SK-N-SH (cell line): ENCODE data around the gene TMEM212. TPM values are rescaled to one million over a fixed set of nuclear protein-coding genes. Genes with fewer than 3 reads are reported as not detected.
A peak's percentile ranks its signal among the peaks of the same experiment; 100 is the strongest.

Experiments used
- CTCF ChIA-PET: fragments of 300-600, 350-600 bp; formaldehyde crosslinking; extraction: SDS; loops from one replicate; lab custom pipeline; 2021; lab: Yijun Ruan, JAX
- POLR2A ChIA-PET: fragments of 350-600 bp; sonication (Branson Sonifier 250); formaldehyde crosslinking; extraction: SDS; loops from one replicate; lab custom pipeline; 2020; ENCODE audit warnings: antibody characterized with exemption, inconsistent platforms; lab: Yijun Ruan, JAX
- DNase-seq: peaks from one replicate; pipeline ENCODE4 v3.0.0; 2012
- H2AFZ ChIP-seq: fragments of 200-600 bp; sonication (generic); 2 replicates; pipeline ENCODE4 v1.8.1; 2016; ENCODE audit warnings: antibody characterized with exemption, mild to moderate bottlenecking, low read depth
- H3F3A ChIP-seq: fragments of 200-600 bp; sonication (generic); replicated peaks from 2 replicates; pipeline ENCODE3; 2016; ENCODE audit warnings: antibody characterized with exemption, mild to moderate bottlenecking; ENCODE audit not compliant: insufficient read depth
- H3K27ac ChIP-seq, 2 experiments: fragments of 200-500 bp in 1 of 2; fragments of 200-600 bp in 1 of 2; sonication (Bioruptor generic) in 1 of 2; sonication (generic), shearing (Covaris generic) in 1 of 2; 2 replicates each; pipeline versions ENCODE4 v1.5.1 to v1.6.1; 2014 to 2016; ENCODE audit warnings: low read depth in 2 of 2, inconsistent platforms in 1 of 2, low read length in 1 of 2, mild to moderate bottlenecking in 1 of 2, mixed read lengths in 1 of 2
- H3K27me3 ChIP-seq: fragments of 200-600 bp; sonication (generic), shearing (Covaris generic); 2 replicates; pipeline ENCODE4 v1.6.1; 2016; ENCODE audit warnings: mixed run types; ENCODE audit not compliant: insufficient read depth
- H3K36me3 ChIP-seq, 2 experiments: fragments of 200-500 bp in 1 of 2; fragments of 200-600 bp in 1 of 2; sonication (Bioruptor generic) in 1 of 2; sonication (generic) in 1 of 2; replicated peaks in 1 of 2; 2 replicates each; pipeline versions ENCODE3 to v1.5.1; 2014 to 2016; ENCODE audit warnings: low read length in 1 of 2, mild to moderate bottlenecking in 1 of 2; ENCODE audit not compliant: insufficient read depth in 2 of 2, control insufficient read depth in 1 of 2
- H3K4me1 ChIP-seq, 2 experiments: fragments of 200-500 bp in 1 of 2; fragments of 200-600 bp in 1 of 2; sonication (Bioruptor generic) in 1 of 2; sonication (generic), shearing (Covaris generic) in 1 of 2; 2 replicates each; pipeline versions ENCODE4 v1.5.1 to v1.6.1; 2014 to 2016; ENCODE audit warnings: low read depth in 1 of 2, low read length in 1 of 2, mixed run types in 1 of 2; ENCODE audit not compliant: insufficient read depth in 2 of 2, control insufficient read depth in 1 of 2
- H3K4me2 ChIP-seq: fragments of 200-600 bp; sonication (generic), shearing (Covaris generic); 2 replicates; pipeline ENCODE4 v1.6.1; 2017; ENCODE audit warnings: mixed run types
- H3K4me3 ChIP-seq, 2 experiments: fragments of 200-500 bp in 1 of 2; fragments of 200-600 bp in 1 of 2; sonication (Bioruptor generic) in 1 of 2; sonication (generic), shearing (Covaris generic) in 1 of 2; 2 replicates each; pipeline versions ENCODE4 v1.5.1 to v1.8.1; 2014 to 2016; ENCODE audit warnings: low read depth in 2 of 2, inconsistent platforms in 1 of 2, low read length in 1 of 2, mild to moderate bottlenecking in 1 of 2, mixed read lengths in 1 of 2, moderate library complexity in 1 of 2
- H3K79me2 ChIP-seq: fragments of 200-600 bp; sonication (generic); 2 replicates; pipeline ENCODE4 v1.8.1; 2017; ENCODE audit warnings: mild to moderate bottlenecking; ENCODE audit not compliant: insufficient read depth
- H3K9ac ChIP-seq: fragments of 200-600 bp; sonication (generic); 2 replicates; pipeline ENCODE4 v1.6.1; 2017; ENCODE audit warnings: mixed run types
- H3K9me2 ChIP-seq: fragments of 200-600 bp; sonication (generic); 2 replicates; pipeline ENCODE4 v1.6.1; 2017; ENCODE audit warnings: mixed run types
- H3K9me3 ChIP-seq: fragments of 200-600 bp; sonication (generic); 2 replicates; pipeline ENCODE4 v1.6.1; 2017; ENCODE audit warnings: mixed run types, mild to moderate bottlenecking, moderate library complexity
- H4K20me1 ChIP-seq: fragments of 200-600 bp; sonication (generic); 2 replicates; pipeline ENCODE4 v1.6.1; 2017; ENCODE audit warnings: mild to moderate bottlenecking, mixed run types; ENCODE audit not compliant: insufficient read depth
- CTCF ChIP-seq: fragments of 200-600 bp; sonication (generic); IDR thresholded peaks from 2 replicates; pipeline ENCODE4 v1.6.1; 2017; ENCODE audit warnings: antibody characterized with exemption, mild to moderate bottlenecking, moderate library complexity
- ELF1 ChIP-seq: IDR thresholded peaks from 2 replicates; pipeline ENCODE4 v1.4.0; 2012
- EP300 ChIP-seq, 2 experiments: IDR thresholded peaks; 2 replicates each; pipeline versions ENCODE4 v1.4.0 to v1.6.1; 2012; ENCODE audit warnings: borderline replicate concordance in 1 of 2, low read depth in 1 of 2, low read length in 1 of 2
- FOSL2 ChIP-seq: IDR thresholded peaks from 2 replicates; pipeline ENCODE4 v1.4.0; 2012; ENCODE audit warnings: low read depth, mild to moderate bottlenecking, moderate library complexity, borderline replicate concordance
- GABPA ChIP-seq: IDR thresholded peaks from 2 replicates; pipeline ENCODE4 v1.4.0; 2012; ENCODE audit warnings: low read depth, mild to moderate bottlenecking
- JUND ChIP-seq: IDR thresholded peaks from 2 replicates; pipeline ENCODE4 v1.4.0; 2012
- MEF2A ChIP-seq: IDR thresholded peaks from 2 replicates; pipeline ENCODE4 v1.4.0; 2012; ENCODE audit warnings: low read depth, borderline replicate concordance
- MXI1 ChIP-seq: IDR thresholded peaks from 2 replicates; pipeline ENCODE4 v1.6.1; 2012; ENCODE audit warnings: mild to moderate bottlenecking, low read depth, low read length, improper control_type of control experiment
- NFIC ChIP-seq: IDR thresholded peaks from 2 replicates; pipeline ENCODE4 v1.4.0; 2012; ENCODE audit warnings: borderline replicate concordance
- NRF1 ChIP-seq: IDR thresholded peaks from 2 replicates; pipeline ENCODE4 v1.6.1; 2012; ENCODE audit warnings: low read depth, mild to moderate bottlenecking, low read length
- POLR2AphosphoS5 ChIP-seq: IDR thresholded peaks from 2 replicates; pipeline ENCODE4 v1.6.1; 2012; ENCODE audit warnings: low read depth, low read length
- RAD21 ChIP-seq: IDR thresholded peaks from 2 replicates; pipeline ENCODE4 v1.6.1; 2012; ENCODE audit warnings: mild to moderate bottlenecking, low read length
- SIN3A ChIP-seq: IDR thresholded peaks from 2 replicates; pipeline ENCODE4 v1.6.1; 2012; ENCODE audit warnings: low read depth, mild to moderate bottlenecking, low read length, moderate library complexity, borderline replicate concordance
- SMC3 ChIP-seq: IDR thresholded peaks from 2 replicates; pipeline ENCODE4 v1.6.1; 2012; ENCODE audit warnings: low read depth, low read length, improper control_type of control experiment
- TAF1 ChIP-seq: IDR thresholded peaks from 2 replicates; pipeline ENCODE4 v1.6.1; 2012; ENCODE audit warnings: low read depth, mild to moderate bottlenecking, low read length, moderate library complexity, borderline replicate concordance
- TCF12 ChIP-seq: IDR thresholded peaks from 2 replicates; pipeline ENCODE4 v1.4.0; 2012
- TEAD4 ChIP-seq: IDR thresholded peaks from 2 replicates; pipeline ENCODE4 v1.4.0; 2012; ENCODE audit warnings: mild to moderate bottlenecking, borderline replicate concordance; ENCODE audit not compliant: insufficient read depth
- USF1 ChIP-seq: IDR thresholded peaks from 2 replicates; pipeline ENCODE4 v1.4.0; 2012; ENCODE audit warnings: low read depth, borderline replicate concordance
- USF2 ChIP-seq: fragments of 150-350 bp; IDR thresholded peaks from 2 replicates; pipeline ENCODE4 v1.6.1; 2017; ENCODE audit warnings: antibody characterized with exemption, low read length, low read depth, borderline replicate concordance
- WGBS: methylation state at CpG from one replicate; pipeline ENCODE4 v1.1.6; 2017; ENCODE audit warnings: low lambda C conversion rate; 5-methylcytosine and 5-hydroxymethylcytosine counted together
- polyA plus RNA-seq, 3 experiments: library from polyadenylated mRNA; depleted of rRNA; stranded (reverse); fragments of >200 nt; gene quantifications; 2 replicates each; pipeline ENCODE4 v1.2.3, GENCODE V29; 2012
- TF ChIP-seq, protein P1 (sequence below): IDR thresholded peaks from 2 replicates; pipeline ENCODE4; 2012
- TF ChIP-seq, protein P2 (sequence below): IDR thresholded peaks from 2 replicates; pipeline ENCODE4 v1.6.1; 2012; ENCODE audit warnings: mild to moderate bottlenecking, low read depth, low read length, moderate library complexity
- TF ChIP-seq, protein P3 (sequence below): IDR thresholded peaks from 2 replicates; pipeline ENCODE4 v1.4.0; 2012; ENCODE audit warnings: low read depth

TMEM212 gene
- polyA plus RNA-seq, 1 of the 3 experiments (the other 2 are of a cell fraction): not detected

- TF ChIP-seq TEAD4: no peak
- no peak for TF ChIP-seq JUND
Measured at GRCh38 chr3:171809611-171809860, 33.6 kb upstream of the TMEM212 start (continued).

- H3K4me3 ChIP-seq: peak within 1 kb of the TSS; percentile 75 to 79
- peak within 1 kb of the TSS; percentile 51 to 95 for H3K27ac ChIP-seq
- POLR2A ChIA-PET: no interaction called here
- no peaks in the 10 kb centered on the region for H4K20me1 ChIP-seq
- peak within 1 kb of the TSS; percentile 80 for H2AFZ ChIP-seq
- peak; percentile 88 for DNase-seq
- H3K9me2 ChIP-seq: no peaks in the 10 kb centered on the region
- peaks cover 12 to 22% of the 10 kb centered on the region in 2 experiments; a peak in 3 of 4 replicates for H3K4me1 ChIP-seq
- H3K4me2 ChIP-seq: peak within 1 kb of the TSS; percentile 91
- peaks cover 21% of the 10 kb centered on the region for H3F3A ChIP-seq
- H3K9ac ChIP-seq: peak within 1 kb of the TSS; percentile 74
- CTCF ChIA-PET: interaction anchor here (0.6 to 1.8 kb wide), 6 partner anchors 14 to 522 kb away, joined by 3 to 10 read pairs (median 3); no protein-coding TSS in a partner anchor
- H3K9me3 ChIP-seq: no peaks in the 10 kb centered on the region
- H3K79me2 ChIP-seq: peaks cover 11% of the 10 kb centered on the region; the same call in 1 of the 2 replicates
- TF ChIP-seq USF2: no peak
- TF ChIP-seq MXI1: peak; percentile 62; the same call in 1 of the 2 replicates
- peak; percentile 63 for TF ChIP-seq NRF1
- TF ChIP-seq, protein P1, sequence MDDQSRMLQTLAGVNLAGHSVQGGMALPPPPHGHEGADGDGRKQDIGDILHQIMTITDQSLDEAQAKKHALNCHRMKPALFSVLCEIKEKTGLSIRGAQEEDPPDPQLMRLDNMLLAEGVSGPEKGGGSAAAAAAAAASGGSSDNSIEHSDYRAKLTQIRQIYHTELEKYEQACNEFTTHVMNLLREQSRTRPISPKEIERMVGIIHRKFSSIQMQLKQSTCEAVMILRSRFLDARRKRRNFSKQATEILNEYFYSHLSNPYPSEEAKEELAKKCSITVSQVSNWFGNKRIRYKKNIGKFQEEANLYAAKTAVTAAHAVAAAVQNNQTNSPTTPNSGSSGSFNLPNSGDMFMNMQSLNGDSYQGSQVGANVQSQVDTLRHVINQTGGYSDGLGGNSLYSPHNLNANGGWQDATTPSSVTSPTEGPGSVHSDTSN: peak; percentile 22; the same call in 1 of the 2 replicates
- peak; percentile 53 for TF ChIP-seq TCF12
- TF ChIP-seq NFIC: peak; percentile 57
- TF ChIP-seq USF1: 0 out of 2 replicates have a peak, but pooled peaks have one; percentile 17
- TF ChIP-seq RAD21: peak; percentile 9; the same call in 1 of the 2 replicates
- 0 out of 2 replicates have a peak, but pooled peaks have one; percentile 28 for TF ChIP-seq POLR2AphosphoS5
- no peak; the same call in 1 of the 2 replicates for TF ChIP-seq MEF2A
- peak in 1 of 2 experiments; percentile 50; a peak in 1 of 4 replicates for TF ChIP-seq EP300 (IDR thresholded peaks at IDR 0.05; ENCODE audit: borderline replicate concordance in 1 of 2, low read depth in 1 of 2, low read length in 1 of 2)
- TF ChIP-seq, protein P2, sequence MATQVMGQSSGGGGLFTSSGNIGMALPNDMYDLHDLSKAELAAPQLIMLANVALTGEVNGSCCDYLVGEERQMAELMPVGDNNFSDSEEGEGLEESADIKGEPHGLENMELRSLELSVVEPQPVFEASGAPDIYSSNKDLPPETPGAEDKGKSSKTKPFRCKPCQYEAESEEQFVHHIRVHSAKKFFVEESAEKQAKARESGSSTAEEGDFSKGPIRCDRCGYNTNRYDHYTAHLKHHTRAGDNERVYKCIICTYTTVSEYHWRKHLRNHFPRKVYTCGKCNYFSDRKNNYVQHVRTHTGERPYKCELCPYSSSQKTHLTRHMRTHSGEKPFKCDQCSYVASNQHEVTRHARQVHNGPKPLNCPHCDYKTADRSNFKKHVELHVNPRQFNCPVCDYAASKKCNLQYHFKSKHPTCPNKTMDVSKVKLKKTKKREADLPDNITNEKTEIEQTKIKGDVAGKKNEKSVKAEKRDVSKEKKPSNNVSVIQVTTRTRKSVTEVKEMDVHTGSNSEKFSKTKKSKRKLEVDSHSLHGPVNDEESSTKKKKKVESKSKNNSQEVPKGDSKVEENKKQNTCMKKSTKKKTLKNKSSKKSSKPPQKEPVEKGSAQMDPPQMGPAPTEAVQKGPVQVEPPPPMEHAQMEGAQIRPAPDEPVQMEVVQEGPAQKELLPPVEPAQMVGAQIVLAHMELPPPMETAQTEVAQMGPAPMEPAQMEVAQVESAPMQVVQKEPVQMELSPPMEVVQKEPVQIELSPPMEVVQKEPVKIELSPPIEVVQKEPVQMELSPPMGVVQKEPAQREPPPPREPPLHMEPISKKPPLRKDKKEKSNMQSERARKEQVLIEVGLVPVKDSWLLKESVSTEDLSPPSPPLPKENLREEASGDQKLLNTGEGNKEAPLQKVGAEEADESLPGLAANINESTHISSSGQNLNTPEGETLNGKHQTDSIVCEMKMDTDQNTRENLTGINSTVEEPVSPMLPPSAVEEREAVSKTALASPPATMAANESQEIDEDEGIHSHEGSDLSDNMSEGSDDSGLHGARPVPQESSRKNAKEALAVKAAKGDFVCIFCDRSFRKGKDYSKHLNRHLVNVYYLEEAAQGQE: 0 out of 2 replicates have a peak, but pooled peaks have one; percentile 3
- peak; percentile 51; the same call in 1 of the 2 replicates for TF ChIP-seq ELF1
- TF ChIP-seq CTCF: no peak
- TF ChIP-seq, protein P3, sequence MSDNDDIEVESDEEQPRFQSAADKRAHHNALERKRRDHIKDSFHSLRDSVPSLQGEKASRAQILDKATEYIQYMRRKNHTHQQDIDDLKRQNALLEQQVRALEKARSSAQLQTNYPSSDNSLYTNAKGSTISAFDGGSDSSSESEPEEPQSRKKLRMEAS: peak; percentile 91
- TF ChIP-seq GABPA: no peak
- TF ChIP-seq SIN3A: peak; percentile 53; the same call in 1 of the 2 replicates
- TF ChIP-seq SMC3: no peak; the same call in 1 of the 2 replicates
- TF ChIP-seq TAF1: peak; percentile 42; the same call in 1 of the 2 replicates
- 0 out of 2 replicates have a peak, but pooled peaks have one; percentile 12 for TF ChIP-seq FOSL2
- no peaks in the 10 kb centered on the region for H3K27me3 ChIP-seq
- H3K36me3 ChIP-seq: no peaks in the 10 kb centered on the region
- 2% methylated on average over 10 of the region's 78 CpGs for WGBS
Measured at GRCh38 chr3:171809861-171810628, 33.1 kb upstream of the TMEM212 start, which contains the start of gene PLD1. Gene PLD1, minus strand, starts transcription at chr3:171810483. Its CDS starts 72,432 bp downstream, at chr3:171738051.
